ENCODE results near the gene CEP20.
"Not testable (repeated sequence)": the region's sequence is repeated elsewhere in the genome, so short reads cannot be mapped to it uniquely, and the experiment has no call there.

Gene CEP20

DNA sequence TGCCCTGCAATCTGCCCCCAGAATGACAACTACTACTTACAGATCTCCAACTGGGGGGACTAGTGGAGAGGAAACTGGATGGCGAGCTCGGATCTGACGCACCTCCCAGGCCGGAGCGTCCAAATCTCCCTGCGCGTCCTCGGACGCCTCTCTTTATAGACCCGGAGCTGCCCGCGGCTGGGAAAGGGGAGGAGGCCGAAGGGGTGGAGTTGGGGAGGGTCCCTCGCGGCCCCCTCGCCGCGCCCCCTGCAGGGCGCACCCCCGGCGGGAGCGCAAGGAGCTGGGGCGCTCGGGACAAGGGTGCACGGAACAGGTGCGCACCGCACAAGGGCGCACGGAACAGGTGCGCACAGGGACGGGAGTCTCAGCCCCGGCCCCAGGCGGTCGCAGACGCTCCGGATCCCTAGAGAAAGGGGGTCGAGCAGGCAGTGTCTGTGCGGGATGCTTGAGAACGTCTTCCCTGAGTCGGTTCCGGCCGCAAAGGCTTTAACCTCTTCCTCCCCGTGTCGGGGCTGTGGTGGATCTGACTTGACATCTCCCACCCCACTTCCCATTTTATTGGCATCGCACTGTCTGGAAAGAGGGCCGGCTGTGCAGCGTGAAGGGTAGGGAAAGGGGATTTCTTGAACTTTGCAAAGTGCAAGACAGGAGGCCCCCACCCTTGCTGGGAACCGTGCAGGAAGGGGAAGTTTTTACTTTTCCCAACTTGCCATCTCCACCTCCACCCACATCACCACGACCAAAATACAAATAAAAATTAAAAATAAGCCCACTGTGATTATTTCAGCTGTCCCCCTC is 31.3 kb downstream of the CEP20 start, which contains the start of gene MYH11:
TSS of gene MYH11 (minus strand) at position 128 of the 798 bp plus-strand sequence. CDS start 18,776 bp downstream, outside the sequence.
- no peaks in the 10 kb centered on the region for H3K9me3 ChIP-seq (replicated peaks; ENCODE audit: low read length)
- H3K4me1 ChIP-seq (ENCODE audit: control insufficient read depth, insufficient read depth, low read length), result no peaks in the 10 kb centered on the region
- peak within 1 kb of the TSS; percentile 62 for H3K4me3 ChIP-seq (ENCODE audit: low read length)
- H3K36me3 ChIP-seq (ENCODE audit: insufficient read depth, low read length), result no peaks in the 10 kb centered on the region
- H3K9ac ChIP-seq (ENCODE audit: low read depth, low read length), result no peak within 1 kb of the TSS
- peak within 1 kb of the TSS; percentile 72 for H3K4me2 ChIP-seq (ENCODE audit: low read length)
- peaks cover 67% of the 10 kb centered on the region for H3K27me3 ChIP-seq (ENCODE audit: control insufficient read depth, insufficient read depth, low read length)

GRCh38 chr16:15856182-15856581 is 32.2 kb downstream of the CEP20 start:
- H3K9ac ChIP-seq (ENCODE audit: low read depth, low read length), result no peak overlapping the region
- no peak overlapping the region for H3K4me3 ChIP-seq (ENCODE audit: low read length)
- no peaks in the 10 kb centered on the region for H3K36me3 ChIP-seq (ENCODE audit: insufficient read depth, low read length)
- no peaks in the 10 kb centered on the region for H3K4me1 ChIP-seq (ENCODE audit: control insufficient read depth, insufficient read depth, low read length)
- H3K27me3 ChIP-seq (ENCODE audit: control insufficient read depth, insufficient read depth, low read length), result peaks cover 75% of the 10 kb centered on the region
- H3K9me3 ChIP-seq (replicated peaks; ENCODE audit: low read length), result no peaks in the 10 kb centered on the region
- no peak overlapping the region for H3K4me2 ChIP-seq (ENCODE audit: low read length)

GRCh38 chr16:15855704-15856003 is 32.7 kb downstream of the CEP20 start:
- Histone ChIP-seq H3K36me3 (ENCODE audit: insufficient read depth, low read length) (no peaks in the 10 kb centered on the region), H3K4me3 (ENCODE audit: low read length) (no peak overlapping the region), H3K27me3 (ENCODE audit: control insufficient read depth, insufficient read depth, low read length) (peaks cover 78% of the 10 kb centered on the region), H3K4me1 (ENCODE audit: control insufficient read depth, insufficient read depth, low read length) (no peaks in the 10 kb centered on the region), H3K9ac (ENCODE audit: low read depth, low read length) (no peak overlapping the region), H3K9me3 (replicated peaks; ENCODE audit: low read length) (no peaks in the 10 kb centered on the region), H3K4me2 (ENCODE audit: low read length) (no peak overlapping the region)

DNA sequence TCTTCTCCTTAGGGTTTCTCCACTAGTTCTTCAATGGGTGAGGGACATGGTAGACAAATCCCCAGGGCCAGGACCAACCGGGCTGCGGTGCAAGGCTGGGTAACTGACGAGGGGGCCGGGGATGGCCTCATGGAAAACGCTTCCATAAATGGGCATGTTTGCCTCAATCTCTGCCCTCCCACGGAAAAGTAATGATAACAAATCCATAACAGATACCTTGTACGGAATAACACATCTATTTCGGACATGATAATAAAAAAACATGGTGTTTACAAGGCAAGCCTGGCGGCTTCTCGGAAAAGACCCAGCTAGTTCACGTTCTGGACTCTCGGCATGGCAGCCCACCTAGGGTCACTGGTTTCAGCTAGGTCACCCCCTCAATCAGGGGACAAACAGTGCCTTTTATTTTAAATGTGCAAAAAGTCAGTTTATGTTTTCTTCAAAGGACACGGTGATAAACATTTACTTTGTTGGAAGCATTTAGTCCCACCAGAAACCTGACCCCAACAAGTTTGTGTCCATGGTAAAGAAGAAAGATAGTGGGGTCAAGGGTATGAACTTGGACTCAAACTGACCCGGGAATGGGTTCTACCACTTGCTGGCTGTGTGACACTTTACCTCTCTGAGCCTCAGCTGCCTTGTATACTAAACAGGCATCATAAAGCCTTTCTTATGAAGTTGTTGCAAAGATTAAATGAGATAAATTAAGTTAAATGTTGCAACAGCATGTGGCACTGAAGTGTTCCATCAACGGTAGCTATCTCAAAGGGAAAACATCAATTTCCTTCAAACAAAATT is 33.3 kb downstream of the CEP20 start:
- no peak overlapping the region for H3K9ac ChIP-seq (ENCODE audit: low read depth, low read length)
- no peaks in the 10 kb centered on the region for H3K4me1 ChIP-seq (ENCODE audit: control insufficient read depth, insufficient read depth, low read length)
- no peaks in the 10 kb centered on the region for H3K36me3 ChIP-seq (ENCODE audit: insufficient read depth, low read length)
- H3K4me2 ChIP-seq (ENCODE audit: low read length), result no peak overlapping the region
- H3K9me3 ChIP-seq (replicated peaks; ENCODE audit: low read length), result no peaks in the 10 kb centered on the region
- H3K27me3 ChIP-seq (ENCODE audit: control insufficient read depth, insufficient read depth, low read length), result peaks cover 78% of the 10 kb centered on the region
- no peak overlapping the region for H3K4me3 ChIP-seq (ENCODE audit: low read length)

DNA sequence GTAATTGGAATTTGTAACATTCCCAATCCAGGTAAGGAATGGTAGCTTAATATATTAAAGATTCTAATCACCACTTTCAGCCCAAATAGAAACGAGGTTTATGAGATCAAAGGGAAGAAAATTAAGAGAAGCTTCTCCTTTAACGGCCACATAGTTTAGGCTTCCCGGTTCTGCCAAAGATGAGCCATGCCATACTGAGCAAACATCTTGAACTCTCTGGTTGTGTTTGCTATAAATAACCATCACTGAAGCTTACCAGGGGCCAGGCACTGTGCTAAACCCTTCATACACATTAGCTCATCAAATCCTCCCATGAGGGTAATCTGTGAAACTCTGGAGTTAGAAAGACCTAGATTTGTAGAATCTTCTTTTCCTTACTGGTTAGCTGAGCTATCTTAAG is 34.3 kb downstream of the CEP20 start:
- H3K9me3 ChIP-seq (replicated peaks; ENCODE audit: low read length), result no peaks in the 10 kb centered on the region
- H3K36me3 ChIP-seq (ENCODE audit: insufficient read depth, low read length), result no peaks in the 10 kb centered on the region
- H3K4me2 ChIP-seq (ENCODE audit: low read length), result no peak overlapping the region
- H3K9ac ChIP-seq (ENCODE audit: low read depth, low read length), result no peak overlapping the region
- no peak overlapping the region for H3K4me3 ChIP-seq (ENCODE audit: low read length)
- H3K27me3 ChIP-seq (ENCODE audit: control insufficient read depth, insufficient read depth, low read length), result peaks cover 73% of the 10 kb centered on the region
- H3K4me1 ChIP-seq (ENCODE audit: control insufficient read depth, insufficient read depth, low read length), result no peaks in the 10 kb centered on the region

- no peaks in the 10 kb centered on the region for H3K36me3 ChIP-seq (ENCODE audit: insufficient read depth, low read length)
- no peak overlapping the region for H3K9ac ChIP-seq (ENCODE audit: low read depth, low read length)
- no peaks in the 10 kb centered on the region for H3K4me1 ChIP-seq (ENCODE audit: control insufficient read depth, insufficient read depth, low read length)
- no peaks in the 10 kb centered on the region for H3K9me3 ChIP-seq (replicated peaks; ENCODE audit: low read length)
- H3K4me3 ChIP-seq (ENCODE audit: low read length), result no peak overlapping the region
- no peak overlapping the region for H3K4me2 ChIP-seq (ENCODE audit: low read length)
- H3K27me3 ChIP-seq (ENCODE audit: control insufficient read depth, insufficient read depth, low read length), result peaks cover 71% of the 10 kb centered on the region
Observed at GRCh38 chr16:15853021-15853420, 35.4 kb downstream of the CEP20 start.

DNA sequence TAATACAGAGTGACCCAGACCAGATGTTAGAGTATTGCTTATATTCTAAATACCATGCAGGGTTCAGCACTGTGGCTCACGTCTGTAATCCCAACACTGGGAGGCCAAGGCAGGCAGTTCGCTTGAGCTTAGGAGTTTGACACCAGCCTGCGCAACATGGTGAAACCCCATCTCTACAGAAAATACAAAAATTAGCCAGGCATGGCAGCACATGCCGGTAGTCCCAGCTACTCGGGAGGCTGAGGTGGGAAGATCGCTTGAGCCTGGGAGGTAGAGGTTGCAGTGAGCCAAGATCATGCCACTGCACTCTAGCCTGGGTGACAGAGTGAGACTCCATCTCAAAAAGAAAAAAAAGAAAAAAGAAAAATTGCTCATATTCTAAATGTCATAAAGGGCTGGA is 37.8 kb downstream of the CEP20 start:
- not testable (repeated sequence) for H3K4me2 ChIP-seq (ENCODE audit: low read length); H3K9ac ChIP-seq (ENCODE audit: low read depth, low read length); H3K4me3 ChIP-seq (ENCODE audit: low read length); H3K9me3 ChIP-seq (replicated peaks; ENCODE audit: low read length); H3K36me3 ChIP-seq (ENCODE audit: insufficient read depth, low read length); H3K4me1 ChIP-seq (ENCODE audit: control insufficient read depth, insufficient read depth, low read length)
- H3K27me3 ChIP-seq (ENCODE audit: control insufficient read depth, insufficient read depth, low read length), result peaks cover 62% of the 10 kb centered on the region

DNA sequence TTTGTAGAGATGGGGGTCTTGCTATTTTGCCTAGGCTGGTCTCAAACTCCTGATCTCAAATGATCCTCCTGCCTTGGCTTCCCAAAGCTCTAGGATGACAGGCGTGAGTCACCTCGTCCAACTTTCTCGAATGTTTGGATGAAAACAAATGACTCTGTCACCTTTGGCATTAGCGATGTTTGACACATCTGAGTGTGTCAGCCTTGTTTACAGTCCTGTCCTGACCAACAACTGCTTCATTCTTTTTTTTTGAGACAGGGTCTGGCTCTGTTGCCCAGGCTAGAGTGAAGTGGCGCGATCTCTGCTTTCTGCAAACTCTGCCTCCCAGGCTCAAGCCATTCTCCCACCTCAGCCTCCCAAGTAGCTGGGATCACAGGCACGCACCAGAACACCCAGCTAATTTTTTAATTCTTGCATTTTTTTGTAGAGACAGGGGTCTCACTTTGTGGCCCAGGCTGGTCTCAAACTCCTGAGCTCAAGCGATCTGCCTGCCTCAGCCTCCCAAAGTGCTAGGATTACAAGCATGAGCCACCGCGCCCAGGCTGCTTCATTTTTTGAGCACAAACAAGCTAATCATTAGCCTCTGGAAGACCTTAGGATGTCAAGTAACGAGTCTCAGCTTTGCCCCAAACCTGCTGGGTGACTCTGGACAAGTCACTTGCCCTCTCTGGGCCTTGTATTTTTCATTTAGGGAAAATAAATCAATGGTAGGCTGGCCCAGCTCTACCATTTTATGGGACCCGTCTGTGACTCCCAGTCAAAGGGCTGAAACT is 39.0 kb downstream of the CEP20 start:
- Histone ChIP-seq H3K4me1 (ENCODE audit: control insufficient read depth, insufficient read depth, low read length) (no peaks in the 10 kb centered on the region), H3K9ac (ENCODE audit: low read depth, low read length) (no peak overlapping the region), H3K27me3 (ENCODE audit: control insufficient read depth, insufficient read depth, low read length) (peaks cover 57% of the 10 kb centered on the region), H3K4me3 (ENCODE audit: low read length) (no peak overlapping the region), H3K36me3 (ENCODE audit: insufficient read depth, low read length) (no peaks in the 10 kb centered on the region), H3K9me3 (replicated peaks; ENCODE audit: low read length) (no peaks in the 10 kb centered on the region), H3K4me2 (ENCODE audit: low read length) (no peak overlapping the region)

- Histone ChIP-seq H3K36me3 (ENCODE audit: insufficient read depth, low read length) (no peaks in the 10 kb centered on the region), H3K27me3 (ENCODE audit: control insufficient read depth, insufficient read depth, low read length) (peaks cover 43% of the 10 kb centered on the region), H3K4me1 (ENCODE audit: control insufficient read depth, insufficient read depth, low read length) (no peaks in the 10 kb centered on the region), H3K9ac (ENCODE audit: low read depth, low read length) (no peak overlapping the region), H3K4me3 (ENCODE audit: low read length) (no peak overlapping the region), H3K9me3 (replicated peaks; ENCODE audit: low read length) (no peaks in the 10 kb centered on the region), H3K4me2 (ENCODE audit: low read length) (no peak overlapping the region)
Observed at GRCh38 chr16:15847611-15848175, 40.7 kb downstream of the CEP20 start.

DNA sequence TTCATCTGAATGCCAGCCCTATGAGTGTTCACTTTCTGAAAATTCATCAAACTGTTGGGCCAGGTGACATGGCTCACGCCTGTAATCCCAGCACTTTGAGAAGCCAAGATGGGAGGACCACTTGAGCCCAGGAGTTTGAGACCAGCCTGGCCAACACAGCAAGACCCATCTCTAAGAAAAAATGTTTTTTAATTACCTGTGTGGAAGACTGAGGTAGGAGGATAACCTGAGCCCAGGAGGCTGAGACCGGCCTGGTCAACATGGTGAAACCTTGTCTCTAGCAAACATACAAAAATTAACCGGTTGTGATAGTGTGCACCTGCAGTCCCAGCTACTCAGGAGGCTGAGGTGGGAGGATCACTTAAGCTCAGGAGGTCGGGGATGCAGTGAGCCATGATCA is 41.9 kb downstream of the CEP20 start:
- no peaks in the 10 kb centered on the region for H3K36me3 ChIP-seq (ENCODE audit: insufficient read depth, low read length)
- H3K4me2 ChIP-seq (ENCODE audit: low read length), result no peak overlapping the region
- H3K9ac ChIP-seq (ENCODE audit: low read depth, low read length), result no peak overlapping the region
- H3K4me1 ChIP-seq (ENCODE audit: control insufficient read depth, insufficient read depth, low read length), result no peaks in the 10 kb centered on the region
- no peaks in the 10 kb centered on the region for H3K9me3 ChIP-seq (replicated peaks; ENCODE audit: low read length)
- H3K4me3 ChIP-seq (ENCODE audit: low read length), result no peak overlapping the region
- H3K27me3 ChIP-seq (ENCODE audit: control insufficient read depth, insufficient read depth, low read length), result peaks cover 39% of the 10 kb centered on the region

DNA sequence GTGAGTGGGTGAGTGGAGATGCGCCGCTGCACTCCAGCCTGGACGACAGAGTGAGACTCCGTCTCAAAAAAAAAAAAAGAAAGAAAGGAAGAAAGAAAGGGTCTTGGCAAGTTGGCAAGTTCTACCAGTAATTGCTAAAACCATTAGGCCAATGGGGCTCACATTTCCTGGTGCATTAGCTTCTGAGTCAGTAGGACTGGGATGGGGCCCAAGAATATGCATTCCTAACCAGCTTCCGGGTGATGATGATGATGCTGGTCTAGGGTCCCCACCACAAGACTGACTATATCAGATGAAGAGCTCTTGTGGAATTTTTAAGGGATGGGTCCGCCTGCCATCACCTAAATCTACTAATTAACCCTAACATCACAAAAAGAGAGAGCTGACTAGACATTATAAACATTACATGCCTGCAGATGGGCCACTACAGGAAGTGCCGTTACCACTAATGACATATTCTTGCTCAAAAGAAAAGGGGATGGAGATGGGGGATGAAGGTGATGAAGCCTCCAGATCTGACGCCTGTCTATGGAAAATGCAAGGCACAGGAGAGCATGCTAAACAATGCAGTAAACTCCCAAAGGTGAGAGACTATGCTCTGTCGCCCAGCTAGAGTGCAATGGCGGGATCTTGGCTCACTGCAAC is 44.6 kb downstream of the CEP20 start:
- Histone ChIP-seq H3K36me3 (ENCODE audit: insufficient read depth, low read length) (no peaks in the 10 kb centered on the region), H3K9ac (ENCODE audit: low read depth, low read length) (no peak overlapping the region), H3K4me3 (ENCODE audit: low read length) (no peak overlapping the region), H3K4me1 (ENCODE audit: control insufficient read depth, insufficient read depth, low read length) (no peaks in the 10 kb centered on the region), H3K4me2 (ENCODE audit: low read length) (no peak overlapping the region), H3K27me3 (ENCODE audit: control insufficient read depth, insufficient read depth, low read length) (peaks cover 45% of the 10 kb centered on the region), H3K9me3 (replicated peaks; ENCODE audit: low read length) (no peaks in the 10 kb centered on the region)
